ENCODE data around the gene UNC13A.

DNA sequence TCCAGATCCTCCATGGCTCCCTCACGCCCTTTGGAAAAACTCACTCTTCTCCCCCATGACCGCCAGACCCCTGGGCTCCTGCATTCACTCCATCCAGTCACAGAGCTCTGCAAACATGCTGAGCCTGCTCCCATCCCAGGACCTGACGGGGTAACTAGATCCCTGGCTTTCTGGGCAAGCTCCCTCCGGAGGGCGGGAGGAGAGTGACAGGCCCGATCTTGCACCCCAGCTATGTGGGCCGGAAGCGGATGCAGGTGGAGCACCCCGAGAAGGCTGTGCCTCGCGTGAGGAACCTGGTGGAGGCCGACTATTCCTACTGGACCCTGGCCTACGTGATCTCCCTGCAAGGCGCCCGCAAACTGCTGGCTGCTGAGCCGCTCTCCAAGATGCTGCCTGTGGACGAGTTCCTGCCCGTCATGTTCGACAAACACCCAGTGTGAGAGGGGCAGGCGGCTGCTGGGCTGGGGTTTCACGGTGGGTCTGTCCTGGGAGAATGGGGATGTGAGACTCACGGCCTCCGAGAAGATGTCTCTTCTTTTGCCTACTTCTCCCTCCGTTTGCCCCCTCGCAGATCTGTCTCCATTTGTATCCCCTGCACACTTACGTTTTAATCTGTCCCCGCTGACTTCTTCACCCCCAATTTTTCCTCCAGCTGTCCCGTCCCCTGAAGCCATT is 107.5 kb downstream of the UNC13A start:
- TF ChIP-seq POLR2A (IDR thresholded peaks at IDR 0.05; ENCODE audit: extremely low read depth, insufficient read length) (no peak), MYC (IDR thresholded peaks at IDR 0.05; ENCODE audit: low read depth, low read length) (no peak)
- TF ChIP-seq, protein P1, sequence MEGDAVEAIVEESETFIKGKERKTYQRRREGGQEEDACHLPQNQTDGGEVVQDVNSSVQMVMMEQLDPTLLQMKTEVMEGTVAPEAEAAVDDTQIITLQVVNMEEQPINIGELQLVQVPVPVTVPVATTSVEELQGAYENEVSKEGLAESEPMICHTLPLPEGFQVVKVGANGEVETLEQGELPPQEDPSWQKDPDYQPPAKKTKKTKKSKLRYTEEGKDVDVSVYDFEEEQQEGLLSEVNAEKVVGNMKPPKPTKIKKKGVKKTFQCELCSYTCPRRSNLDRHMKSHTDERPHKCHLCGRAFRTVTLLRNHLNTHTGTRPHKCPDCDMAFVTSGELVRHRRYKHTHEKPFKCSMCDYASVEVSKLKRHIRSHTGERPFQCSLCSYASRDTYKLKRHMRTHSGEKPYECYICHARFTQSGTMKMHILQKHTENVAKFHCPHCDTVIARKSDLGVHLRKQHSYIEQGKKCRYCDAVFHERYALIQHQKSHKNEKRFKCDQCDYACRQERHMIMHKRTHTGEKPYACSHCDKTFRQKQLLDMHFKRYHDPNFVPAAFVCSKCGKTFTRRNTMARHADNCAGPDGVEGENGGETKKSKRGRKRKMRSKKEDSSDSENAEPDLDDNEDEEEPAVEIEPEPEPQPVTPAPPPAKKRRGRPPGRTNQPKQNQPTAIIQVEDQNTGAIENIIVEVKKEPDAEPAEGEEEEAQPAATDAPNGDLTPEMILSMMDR (IDR thresholded peaks at IDR 0.05; ENCODE audit: low read depth, low read length): no peak
- TF ChIP-seq, protein P2, sequence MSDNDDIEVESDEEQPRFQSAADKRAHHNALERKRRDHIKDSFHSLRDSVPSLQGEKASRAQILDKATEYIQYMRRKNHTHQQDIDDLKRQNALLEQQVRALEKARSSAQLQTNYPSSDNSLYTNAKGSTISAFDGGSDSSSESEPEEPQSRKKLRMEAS (IDR thresholded peaks at IDR 0.05; ENCODE audit: low read depth, low read length): no peak

Data from NB4 (cell line).